ENCODE results near the gene C3orf18.

DNA sequence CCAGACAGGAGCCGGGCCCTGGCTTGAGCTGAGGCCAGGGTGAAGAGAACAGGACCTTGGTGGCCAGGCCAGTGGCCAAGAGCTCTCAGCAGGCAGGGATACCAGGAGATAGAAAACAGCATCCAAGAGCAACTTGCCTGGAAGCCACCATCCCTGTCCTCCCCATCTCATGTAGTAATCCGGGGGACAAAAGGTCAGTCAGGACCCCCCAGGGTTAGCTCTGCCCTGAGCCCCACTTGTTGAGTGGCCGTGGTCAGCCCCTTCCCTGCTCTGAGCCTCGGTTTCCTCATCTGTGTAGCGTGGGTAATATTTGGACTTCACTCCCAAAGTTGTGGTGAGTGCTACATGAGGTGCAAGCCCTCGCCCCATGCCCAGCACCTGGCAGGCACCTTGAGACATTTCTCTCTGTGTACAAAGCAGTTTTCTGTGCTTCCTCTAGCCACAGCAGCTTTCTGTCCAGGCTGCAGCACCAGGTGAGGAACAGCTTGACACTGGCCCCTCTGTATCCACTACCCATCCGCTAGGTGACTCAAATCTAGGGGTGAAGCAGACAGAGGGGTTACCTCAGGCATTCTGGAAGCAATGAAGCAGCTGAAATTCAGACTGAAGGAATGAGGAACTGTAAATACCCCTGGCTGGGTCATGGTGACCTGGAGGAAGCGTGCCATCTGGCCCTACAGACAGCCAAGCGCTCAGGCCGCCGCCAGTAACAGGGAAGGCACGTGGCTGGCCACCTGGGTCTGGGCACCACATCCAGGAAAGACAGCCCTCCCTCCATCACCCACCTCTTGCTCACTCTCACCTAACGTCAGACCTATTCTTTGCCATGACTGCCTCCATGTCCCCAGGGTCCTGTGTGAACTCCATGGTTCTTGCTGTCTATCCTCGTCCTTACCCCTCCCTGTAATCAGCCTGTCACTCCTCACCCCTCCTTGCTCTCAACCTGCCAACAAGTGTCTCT is 37.4 kb upstream of the C3orf18 start:
- no peak for TF ChIP-seq CTCF (IDR thresholded peaks at IDR 0.05)
- peak in 1 of 2 donors; percentile 13 for TF ChIP-seq POLR2A (IDR thresholded peaks at IDR 0.05)

All from heart left ventricle (tissue), 13 donors.